OCI-LY3 (cell line): ENCODE results near the gene ZDHHC22.

Source experiments
- EZH2phosphoT487 ChIP-seq: fragments of 200-600 bp; shearing (Covaris generic); IDR thresholded peaks from 2 replicates; pipeline ENCODE4 v1.6.1; 2018; ENCODE audit warnings: antibody characterized with exemption, mixed run types, low read depth
- TF ChIP-seq, protein P1 (sequence below): fragments of 200-600, 300-600 bp; sonication (generic); IDR thresholded peaks from 2 replicates; pipeline ENCODE4 v1.5.1; 2014; ENCODE audit warnings: antibody characterized with exemption, low read length, low read depth

DNA sequence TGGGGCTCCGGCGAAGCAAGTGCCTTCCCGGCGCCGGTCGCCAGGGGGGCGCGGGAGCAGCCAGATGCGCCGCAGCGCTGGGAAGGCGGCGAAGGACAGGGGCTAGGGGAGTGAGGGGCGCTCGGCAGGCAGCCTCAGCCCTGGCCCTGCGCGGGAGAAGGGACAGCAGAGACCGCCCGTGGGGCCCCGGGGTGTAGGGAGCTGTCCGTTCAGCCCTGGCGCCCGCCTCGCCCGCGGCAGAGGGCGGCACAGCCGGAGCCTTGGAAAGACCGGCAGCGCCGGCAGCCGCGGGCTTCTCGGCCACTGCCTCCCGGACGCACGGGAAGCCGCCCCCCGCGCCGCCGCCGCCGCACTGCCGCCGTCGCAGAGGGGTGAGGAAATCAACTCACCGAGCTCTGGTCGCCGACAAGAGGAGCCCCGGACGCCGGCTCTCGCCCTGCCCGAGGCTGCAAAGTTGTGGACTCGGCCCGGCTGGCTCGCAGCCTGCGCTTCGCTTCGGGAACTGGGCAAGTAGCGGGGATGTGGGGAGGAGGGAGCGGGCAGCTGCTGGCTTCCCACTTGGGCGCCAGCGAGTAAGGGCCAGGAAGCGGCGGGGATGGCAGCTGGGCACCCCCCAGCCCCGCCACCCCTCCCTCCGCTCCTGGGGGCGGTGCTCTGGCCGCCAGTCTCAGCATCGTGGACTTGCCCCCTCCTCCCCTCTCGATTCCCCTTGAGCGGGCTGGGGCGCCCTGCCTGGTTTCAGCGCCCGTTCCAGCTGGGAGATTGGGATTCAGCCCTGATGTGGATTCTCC is at the start of gene ZDHHC22:
- TF ChIP-seq, protein P1, sequence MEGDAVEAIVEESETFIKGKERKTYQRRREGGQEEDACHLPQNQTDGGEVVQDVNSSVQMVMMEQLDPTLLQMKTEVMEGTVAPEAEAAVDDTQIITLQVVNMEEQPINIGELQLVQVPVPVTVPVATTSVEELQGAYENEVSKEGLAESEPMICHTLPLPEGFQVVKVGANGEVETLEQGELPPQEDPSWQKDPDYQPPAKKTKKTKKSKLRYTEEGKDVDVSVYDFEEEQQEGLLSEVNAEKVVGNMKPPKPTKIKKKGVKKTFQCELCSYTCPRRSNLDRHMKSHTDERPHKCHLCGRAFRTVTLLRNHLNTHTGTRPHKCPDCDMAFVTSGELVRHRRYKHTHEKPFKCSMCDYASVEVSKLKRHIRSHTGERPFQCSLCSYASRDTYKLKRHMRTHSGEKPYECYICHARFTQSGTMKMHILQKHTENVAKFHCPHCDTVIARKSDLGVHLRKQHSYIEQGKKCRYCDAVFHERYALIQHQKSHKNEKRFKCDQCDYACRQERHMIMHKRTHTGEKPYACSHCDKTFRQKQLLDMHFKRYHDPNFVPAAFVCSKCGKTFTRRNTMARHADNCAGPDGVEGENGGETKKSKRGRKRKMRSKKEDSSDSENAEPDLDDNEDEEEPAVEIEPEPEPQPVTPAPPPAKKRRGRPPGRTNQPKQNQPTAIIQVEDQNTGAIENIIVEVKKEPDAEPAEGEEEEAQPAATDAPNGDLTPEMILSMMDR, result no peak
- no peak for TF ChIP-seq EZH2phosphoT487
